ENCODE data around the gene ZNF785.

ZNF785 gene

DNA sequence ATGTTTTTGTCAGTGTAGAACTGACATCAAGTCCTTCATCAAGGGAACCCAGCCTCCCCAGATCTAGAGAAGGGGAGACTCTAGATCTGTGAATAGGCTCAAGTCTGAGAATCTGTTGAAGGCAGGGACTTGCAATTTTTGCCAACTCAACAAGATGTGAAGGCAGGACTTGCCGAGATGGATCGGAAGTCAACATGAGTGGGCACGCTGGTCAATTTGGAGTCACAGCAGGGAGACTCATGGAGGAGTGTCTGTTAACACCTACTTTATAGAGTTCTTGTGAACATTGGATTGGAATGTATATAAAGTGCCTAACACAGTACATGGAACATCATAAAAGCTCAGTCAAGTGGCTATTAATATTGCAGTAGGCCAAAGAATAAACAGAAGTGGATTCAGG is 14.7 kb upstream of the ZNF785 start:
- TF ChIP-seq, protein P1, sequence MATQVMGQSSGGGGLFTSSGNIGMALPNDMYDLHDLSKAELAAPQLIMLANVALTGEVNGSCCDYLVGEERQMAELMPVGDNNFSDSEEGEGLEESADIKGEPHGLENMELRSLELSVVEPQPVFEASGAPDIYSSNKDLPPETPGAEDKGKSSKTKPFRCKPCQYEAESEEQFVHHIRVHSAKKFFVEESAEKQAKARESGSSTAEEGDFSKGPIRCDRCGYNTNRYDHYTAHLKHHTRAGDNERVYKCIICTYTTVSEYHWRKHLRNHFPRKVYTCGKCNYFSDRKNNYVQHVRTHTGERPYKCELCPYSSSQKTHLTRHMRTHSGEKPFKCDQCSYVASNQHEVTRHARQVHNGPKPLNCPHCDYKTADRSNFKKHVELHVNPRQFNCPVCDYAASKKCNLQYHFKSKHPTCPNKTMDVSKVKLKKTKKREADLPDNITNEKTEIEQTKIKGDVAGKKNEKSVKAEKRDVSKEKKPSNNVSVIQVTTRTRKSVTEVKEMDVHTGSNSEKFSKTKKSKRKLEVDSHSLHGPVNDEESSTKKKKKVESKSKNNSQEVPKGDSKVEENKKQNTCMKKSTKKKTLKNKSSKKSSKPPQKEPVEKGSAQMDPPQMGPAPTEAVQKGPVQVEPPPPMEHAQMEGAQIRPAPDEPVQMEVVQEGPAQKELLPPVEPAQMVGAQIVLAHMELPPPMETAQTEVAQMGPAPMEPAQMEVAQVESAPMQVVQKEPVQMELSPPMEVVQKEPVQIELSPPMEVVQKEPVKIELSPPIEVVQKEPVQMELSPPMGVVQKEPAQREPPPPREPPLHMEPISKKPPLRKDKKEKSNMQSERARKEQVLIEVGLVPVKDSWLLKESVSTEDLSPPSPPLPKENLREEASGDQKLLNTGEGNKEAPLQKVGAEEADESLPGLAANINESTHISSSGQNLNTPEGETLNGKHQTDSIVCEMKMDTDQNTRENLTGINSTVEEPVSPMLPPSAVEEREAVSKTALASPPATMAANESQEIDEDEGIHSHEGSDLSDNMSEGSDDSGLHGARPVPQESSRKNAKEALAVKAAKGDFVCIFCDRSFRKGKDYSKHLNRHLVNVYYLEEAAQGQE (IDR thresholded peaks at IDR 0.05; ENCODE audit: insufficient read depth in 1 of 2, low read depth in 2 of 2, low read length in 2 of 2), result no peak
- TF ChIP-seq SIN3A (IDR thresholded peaks at IDR 0.05; ENCODE audit: borderline replicate concordance, insufficient read depth, low read length), result no peak
- no peak for TF ChIP-seq TAF1 (IDR thresholded peaks at IDR 0.05; ENCODE audit: borderline replicate concordance, insufficient read depth, low read length)
- no peak for TF ChIP-seq POLR2AphosphoS5 (IDR thresholded peaks at IDR 0.05; ENCODE audit: low read depth, low read length)
- no peak for TF ChIP-seq FOXP2 (optimal IDR thresholded peaks at IDR 0.05; ENCODE audit: borderline replicate concordance, extremely low read depth, extremely low read length, insufficient read depth)

DNA sequence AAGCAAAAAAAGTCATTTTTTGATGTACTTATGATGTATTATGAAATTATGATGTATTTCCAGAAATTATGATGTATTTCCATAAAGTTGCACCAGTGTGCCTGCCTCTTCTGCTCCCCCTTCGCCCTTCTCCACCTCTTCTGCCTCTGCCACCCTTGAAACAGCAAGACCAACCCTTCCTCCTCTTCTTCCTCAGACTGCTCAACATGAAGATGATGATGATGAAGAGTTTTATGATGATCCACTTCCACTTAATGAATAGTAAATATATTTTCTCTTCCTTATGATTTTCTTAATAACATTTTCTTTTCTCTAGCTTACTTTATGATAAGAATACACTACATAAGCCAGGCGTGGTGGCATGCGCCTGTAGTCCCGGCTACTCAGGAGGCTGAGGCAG is 7.4 kb upstream of the ZNF785 start:
- no peak for TF ChIP-seq FOXP2 (optimal IDR thresholded peaks at IDR 0.05; ENCODE audit: borderline replicate concordance, extremely low read depth, extremely low read length, insufficient read depth)
- TF ChIP-seq POLR2AphosphoS5 (IDR thresholded peaks at IDR 0.05; ENCODE audit: low read depth, low read length), result no peak
- TF ChIP-seq SIN3A (IDR thresholded peaks at IDR 0.05; ENCODE audit: borderline replicate concordance, insufficient read depth, low read length), result no peak
- TF ChIP-seq, protein P1 (IDR thresholded peaks at IDR 0.05; ENCODE audit: insufficient read depth in 1 of 2, low read depth in 2 of 2, low read length in 2 of 2), result no peak
- TF ChIP-seq TAF1 (IDR thresholded peaks at IDR 0.05; ENCODE audit: borderline replicate concordance, insufficient read depth, low read length), result no peak

DNA sequence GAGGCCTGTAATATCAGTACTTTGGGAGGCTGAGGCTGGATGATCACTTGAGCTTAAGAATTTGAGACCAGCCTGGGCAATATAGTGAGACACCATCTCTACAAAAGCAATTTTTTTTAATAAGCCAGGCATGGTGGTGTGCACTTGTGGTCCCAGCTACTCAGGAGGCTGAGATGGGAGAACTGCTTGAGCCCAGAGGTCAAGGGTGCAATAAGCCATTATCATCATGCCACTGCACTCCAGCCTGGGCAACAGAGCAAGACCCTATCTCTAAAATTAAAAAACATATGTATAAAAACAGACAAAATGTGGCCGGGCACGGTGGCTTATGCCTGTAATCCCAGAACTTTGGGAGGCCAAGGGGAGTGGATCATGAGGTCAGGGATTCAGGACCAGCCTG is 3.2 kb upstream of the ZNF785 start:
- no peak for TF ChIP-seq POLR2AphosphoS5 (IDR thresholded peaks at IDR 0.05; ENCODE audit: low read depth, low read length)

GRCh38 chr16:30585022-30585399 is 486 bp downstream of the ZNF785 start:
- no peak for TF ChIP-seq SIN3A (IDR thresholded peaks at IDR 0.05; ENCODE audit: borderline replicate concordance, insufficient read depth, low read length)
- no peak for TF ChIP-seq POLR2AphosphoS5 (IDR thresholded peaks at IDR 0.05; ENCODE audit: low read depth, low read length)
- TF ChIP-seq FOXP2 (optimal IDR thresholded peaks at IDR 0.05; ENCODE audit: borderline replicate concordance, extremely low read depth, extremely low read length, insufficient read depth), result no peak
- no peak for TF ChIP-seq TAF1 (IDR thresholded peaks at IDR 0.05; ENCODE audit: borderline replicate concordance, insufficient read depth, low read length)
- TF ChIP-seq, protein P1 (IDR thresholded peaks at IDR 0.05; ENCODE audit: insufficient read depth in 1 of 2, low read depth in 2 of 2, low read length in 2 of 2), result no peak

- TF ChIP-seq SIN3A (IDR thresholded peaks at IDR 0.05; ENCODE audit: borderline replicate concordance, insufficient read depth, low read length), result no peak
- TF ChIP-seq, protein P1 (IDR thresholded peaks at IDR 0.05; ENCODE audit: insufficient read depth in 1 of 2, low read depth in 2 of 2, low read length in 2 of 2), result no peak
- no peak for TF ChIP-seq FOXP2 (optimal IDR thresholded peaks at IDR 0.05; ENCODE audit: borderline replicate concordance, extremely low read depth, extremely low read length, insufficient read depth)
- TF ChIP-seq POLR2AphosphoS5 (IDR thresholded peaks at IDR 0.05; ENCODE audit: low read depth, low read length), result no peak
- TF ChIP-seq TAF1 (IDR thresholded peaks at IDR 0.05; ENCODE audit: borderline replicate concordance, insufficient read depth, low read length), result no peak
Measured at GRCh38 chr16:30582611-30583340, 2.7 kb downstream of the ZNF785 start.

All from PFSK-1 (cell line).